ENCODE data around the gene RACK1.

GRCh38 chr5:181223058-181223728 is 20.5 kb downstream of the RACK1 start, which contains the start of gene TRIM41:
- TF ChIP-seq CTCF (IDR thresholded peaks at IDR 0.05): no peak
- no peak for TF ChIP-seq EZH2 (IDR thresholded peaks at IDR 0.05)
- no peak for TF ChIP-seq EZH2phosphoT487 (IDR thresholded peaks at IDR 0.05)

All from neural progenitor cell (in vitro differentiated cells).